Measurements from ENCODE around the gene CAMSAP2. TPM values are rescaled to one million over a fixed set of nuclear protein-coding genes. Genes with fewer than 3 reads are reported as not detected.

CAMSAP2 gene
- total and polyA plus RNA-seq, 12 donors, result 7.0 to 47.1 (median 38.1) TPM

GRCh38 chr1:200905411-200906052 is 166.8 kb downstream of the CAMSAP2 start:
- Histone ChIP-seq H3K4me3 (no peak overlapping the region), H3K4me1 (peaks cover 0 to 14% (median 0%) of the 10 kb centered on the region in 9 donors), H3K9me3 (no peaks in the 10 kb centered on the region), H3K36me3 (no peaks in the 10 kb centered on the region), H3K27ac (no peak overlapping the region), H3K27me3 (peaks cover 0 to 6% (median 0%) of the 10 kb centered on the region in 7 donors)
- no peak for DNase-seq
- intact Hi-C loops (cut with DNase I), result loop anchor here in 1 of 10 donors (10.0 kb wide), 1 partner anchor 139 kb away; no protein-coding TSS in a partner anchor
- no peak for TF ChIP-seq CTCF (IDR thresholded peaks at IDR 0.05)
- no peak for ATAC-seq
- 86% methylated on average over 4 of the region's 4 CpGs for WGBS, 2 donors

- H3K36me3 ChIP-seq, result no peaks in the 10 kb centered on the region
- no peak for ATAC-seq
- H3K4me3 ChIP-seq, result no peak overlapping the region
- peaks cover 0 to 14% (median 0%) of the 10 kb centered on the region in 9 donors for H3K4me1 ChIP-seq
- intact Hi-C loops (cut with DNase I), result loop anchor here in 1 of 10 donors (10.0 kb wide), 1 partner anchor 138 kb away; no protein-coding TSS in a partner anchor
- H3K27ac ChIP-seq, result no peak overlapping the region
- peaks cover 0 to 6% (median 0%) of the 10 kb centered on the region in 7 donors for H3K27me3 ChIP-seq
- 86 to 94% methylated on average over 2 of the region's 2 CpGs for WGBS, 2 donors
- no peak for TF ChIP-seq CTCF (IDR thresholded peaks at IDR 0.05)
- DNase-seq, result no peak
- no peaks in the 10 kb centered on the region for H3K9me3 ChIP-seq
Measured at GRCh38 chr1:200906491-200906890, 167.8 kb downstream of the CAMSAP2 start.

- intact Hi-C loops (cut with DNase I), result loop anchor here in 1 of 10 donors (10.0 kb wide), 1 partner anchor 137 kb away; no protein-coding TSS in a partner anchor
- Histone ChIP-seq H3K4me1 (peaks cover 0 to 14% (median 0%) of the 10 kb centered on the region in 9 donors), H3K9me3 (no peaks in the 10 kb centered on the region), H3K4me3 (no peak overlapping the region), H3K36me3 (no peaks in the 10 kb centered on the region), H3K27me3 (peaks cover 0 to 6% (median 0%) of the 10 kb centered on the region in 7 donors), H3K27ac (no peak overlapping the region)
- DNase-seq, result no peak
- TF ChIP-seq CTCF (IDR thresholded peaks at IDR 0.05), result no peak
- no peak for ATAC-seq
- WGBS, 2 donors, result 83 to 85% methylated on average over 5 of the region's 5 CpGs
Measured at GRCh38 chr1:200907611-200908097, 169.0 kb downstream of the CAMSAP2 start.

- no peak for ATAC-seq
Measured at GRCh38 chr1:200908191-200908868, 169.6 kb downstream of the CAMSAP2 start.

More at GRCh38 chr1:200908191-200908868, 169.6 kb downstream of the CAMSAP2 start:
- peaks cover 0 to 14% (median 0%) of the 10 kb centered on the region in 9 donors for H3K4me1 ChIP-seq
- no peak overlapping the region for H3K4me3 ChIP-seq
- no peak for DNase-seq
- intact Hi-C loops (cut with DNase I), result loop anchor here in 1 of 10 donors (10.0 kb wide), 1 partner anchor 136 kb away; no protein-coding TSS in a partner anchor
- H3K27me3 ChIP-seq, result peaks cover 0 to 6% (median 0%) of the 10 kb centered on the region in 7 donors
- 87% methylated on average over 6 of the region's 6 CpGs for WGBS, 2 donors
- no peak for TF ChIP-seq CTCF (IDR thresholded peaks at IDR 0.05)
- no peaks in the 10 kb centered on the region for H3K9me3 ChIP-seq
- H3K27ac ChIP-seq, result no peak overlapping the region
- no peaks in the 10 kb centered on the region for H3K36me3 ChIP-seq
